NT2/D1 (cell line): ENCODE data around the gene LRRC3C.

Experiments used
- SUZ12 ChIP-seq: IDR thresholded peaks from 2 replicates; pipeline ENCODE4 v1.6.1; 2011; ENCODE audit not compliant: insufficient read length, insufficient read depth; ENCODE audit errors: extremely low read depth
- ZNF274 ChIP-seq: IDR thresholded peaks from 2 replicates; pipeline ENCODE4 v1.6.1; 2011; ENCODE audit warnings: mild to moderate bottlenecking, low read depth, low read length

DNA sequence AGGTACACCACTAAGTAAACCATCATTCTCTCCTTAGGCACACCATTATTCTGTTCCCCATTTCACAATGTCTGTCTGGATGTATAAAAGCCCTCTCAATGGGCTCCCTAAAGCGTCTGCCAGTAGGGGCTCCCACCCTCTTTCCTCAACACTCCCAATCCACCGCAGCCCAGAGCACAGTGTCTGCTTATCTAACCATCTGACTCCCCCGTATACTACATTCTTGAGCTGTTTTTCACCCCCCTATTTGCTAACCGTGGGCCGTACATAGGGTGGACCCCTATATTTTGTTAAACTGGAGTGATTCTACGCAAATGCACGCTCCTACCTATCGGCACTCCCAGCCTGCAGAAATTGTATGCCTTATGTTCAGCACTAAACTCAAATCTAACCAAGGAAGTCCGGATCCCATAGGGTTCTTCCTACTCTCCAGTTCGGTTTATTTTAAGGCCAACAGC, 52.4 kb downstream of the LRRC3C start:
- TF ChIP-seq ZNF274: no peak
- no peak for TF ChIP-seq SUZ12
